OCI-LY1 (cell line): ENCODE data around the gene ATXN7L1.

Experiments
- H2AFZ ChIP-seq: fragments of 200-600 bp; sonication (generic), shearing (Covaris generic); 2 replicates; pipeline ENCODE4 v1.6.0; 2014; ENCODE audit warnings: antibody characterized with exemption, mild to moderate bottlenecking, low read length
- H3F3A ChIP-seq: fragments of 200-600 bp; sonication (generic), shearing (Covaris generic); 2 replicates; pipeline ENCODE4 v1.6.0; 2014; ENCODE audit warnings: mild to moderate bottlenecking, antibody characterized with exemption, low read length, moderate library complexity; ENCODE audit not compliant: insufficient read depth
- H3K27ac ChIP-seq: fragments of 200-600 bp; sonication (generic); 2 replicates; pipeline ENCODE4 v1.5.1; 2014; ENCODE audit warnings: low read length, mixed run types, mild to moderate bottlenecking, low read depth; ENCODE audit not compliant: poor library complexity, severe bottlenecking
- H3K27me3 ChIP-seq: fragments of 200-600 bp; sonication (generic); 2 replicates; pipeline ENCODE4 v1.6.0; 2014; ENCODE audit warnings: antibody characterized with exemption, mild to moderate bottlenecking, low read length, moderate library complexity; ENCODE audit not compliant: insufficient read depth
- H3K36me3 ChIP-seq: fragments of 200-600 bp; sonication (generic); 2 replicates; pipeline ENCODE4 v1.6.1; 2014; ENCODE audit warnings: mild to moderate bottlenecking, antibody characterized with exemption, low read length, moderate library complexity, mixed read lengths; ENCODE audit not compliant: insufficient read depth
- H3K4me1 ChIP-seq: fragments of 200-600 bp; sonication (generic); 2 replicates; pipeline ENCODE4 v1.5.1; 2014; ENCODE audit warnings: mild to moderate bottlenecking, low read length, moderate library complexity; ENCODE audit not compliant: insufficient read depth, severe bottlenecking
- H3K4me2 ChIP-seq: fragments of 200-600 bp; sonication (generic), shearing (Covaris generic); 2 replicates; pipeline ENCODE4 v1.6.1; 2014; ENCODE audit warnings: low read length
- H3K4me3 ChIP-seq: fragments of 200-600 bp; sonication (generic); 2 replicates; pipeline ENCODE4 v1.5.1; 2014; ENCODE audit warnings: low read length, low read depth, mild to moderate bottlenecking, mixed read lengths; ENCODE audit not compliant: poor library complexity, severe bottlenecking
- H3K79me2 ChIP-seq: fragments of 200-600 bp; shearing (Covaris generic); 2 replicates; pipeline ENCODE4 v1.6.1; 2016; ENCODE audit warnings: mixed run types, low read length, mixed read lengths; ENCODE audit not compliant: insufficient read depth
- H3K9ac ChIP-seq: fragments of 200-600 bp; sonication (generic), shearing (Covaris generic); 2 replicates; pipeline ENCODE4 v1.6.1; 2014; ENCODE audit warnings: mild to moderate bottlenecking, low read length, mixed read lengths
- H3K9me2 ChIP-seq: fragments of 200-600 bp; sonication (generic), shearing (Covaris generic); 2 replicates; pipeline ENCODE4 v1.6.1; 2014; ENCODE audit warnings: low read depth, mild to moderate bottlenecking, low read length, mixed read lengths
- H3K9me3 ChIP-seq: fragments of 200-600 bp; shearing (Covaris generic); 2 replicates; pipeline ENCODE4 v1.6.1; 2014; ENCODE audit warnings: low read length, mixed read lengths
- H4K20me1 ChIP-seq: fragments of 200-600 bp; sonication (generic), shearing (Covaris generic); 2 replicates; pipeline ENCODE4 v1.6.0; 2016; ENCODE audit warnings: mild to moderate bottlenecking, low read length; ENCODE audit not compliant: insufficient read depth
- CTCF ChIP-seq: fragments of 200-600 bp; sonication (generic), shearing (Covaris generic); IDR thresholded peaks from 2 replicates; pipeline ENCODE4 v1.5.1; 2017; ENCODE audit warnings: mild to moderate bottlenecking, antibody characterized with exemption, low read length, moderate library complexity, mixed read lengths
- EZH2 ChIP-seq: fragments of 200-600 bp; sonication (generic), shearing (Covaris generic); IDR thresholded peaks from 2 replicates; pipeline ENCODE4 v1.8.0; 2017; ENCODE audit warnings: borderline replicate concordance, mixed run types, mild to moderate bottlenecking, antibody characterized with exemption, low read length, moderate library complexity, mixed read lengths

ATXN7L1 gene

GRCh38 chr7:105807448-105807762 lies 69.0 kb downstream of the ATXN7L1 start:
- no peaks in the 10 kb centered on the region for H3F3A ChIP-seq
- no peaks in the 10 kb centered on the region for H4K20me1 ChIP-seq
- H3K4me3 ChIP-seq, result no peak overlapping the region
- no peak overlapping the region for H3K9ac ChIP-seq
- H3K4me1 ChIP-seq, result no peaks in the 10 kb centered on the region
- no peak overlapping the region for H2AFZ ChIP-seq
- H3K36me3 ChIP-seq, result no peaks in the 10 kb centered on the region
- no peaks in the 10 kb centered on the region for H3K9me3 ChIP-seq
- no peak overlapping the region for H3K4me2 ChIP-seq
- H3K27me3 ChIP-seq, result peaks cover 12% of the 10 kb centered on the region; the same call in 1 of the 2 replicates
- H3K79me2 ChIP-seq, result no peaks in the 10 kb centered on the region
- H3K27ac ChIP-seq, result no peak overlapping the region
- TF ChIP-seq EZH2 (no peak), CTCF (no peak)
- H3K9me2 ChIP-seq, result no peaks in the 10 kb centered on the region

GRCh38 chr7:105806592-105807447 lies 69.6 kb downstream of the ATXN7L1 start:
- Histone ChIP-seq H3K4me3 (no peak overlapping the region), H3K36me3 (no peaks in the 10 kb centered on the region), H3K79me2 (no peaks in the 10 kb centered on the region), H3K27me3 (peaks cover 12% of the 10 kb centered on the region; the same call in 1 of the 2 replicates), H3K4me1 (no peaks in the 10 kb centered on the region), H3K9me3 (no peaks in the 10 kb centered on the region), H4K20me1 (no peaks in the 10 kb centered on the region), H3K9me2 (no peaks in the 10 kb centered on the region), H3F3A (no peaks in the 10 kb centered on the region), H3K4me2 (no peak overlapping the region), H3K27ac (no peak overlapping the region), H3K9ac (no peak overlapping the region), H2AFZ (no peak overlapping the region)
- TF ChIP-seq EZH2 (no peak), CTCF (no peak)

GRCh38 chr7:105805447-105806019 lies 70.9 kb downstream of the ATXN7L1 start:
- no peaks in the 10 kb centered on the region for H3K9me2 ChIP-seq
- no peaks in the 10 kb centered on the region for H3K4me1 ChIP-seq
- TF ChIP-seq CTCF (no peak), EZH2 (no peak)
- H2AFZ ChIP-seq, result no peak overlapping the region
- no peak overlapping the region for H3K9ac ChIP-seq
- H4K20me1 ChIP-seq, result no peaks in the 10 kb centered on the region
- no peaks in the 10 kb centered on the region for H3F3A ChIP-seq
- no peak overlapping the region for H3K4me2 ChIP-seq
- no peaks in the 10 kb centered on the region for H3K9me3 ChIP-seq
- H3K79me2 ChIP-seq, result no peaks in the 10 kb centered on the region
- H3K4me3 ChIP-seq, result no peak overlapping the region
- no peak overlapping the region for H3K27ac ChIP-seq
- H3K36me3 ChIP-seq, result no peaks in the 10 kb centered on the region
- peaks cover 12% of the 10 kb centered on the region; the same call in 1 of the 2 replicates for H3K27me3 ChIP-seq
